Omental fat pad (tissue), 4 donors: ENCODE data around the gene MFSD12. TPM values are rescaled to one million over a fixed set of nuclear protein-coding genes. Genes with fewer than 3 reads are reported as not detected.
"Not testable (repeated sequence)": the region's sequence is repeated elsewhere in the genome, so short reads cannot be mapped to it uniquely, and the experiment has no call there.

Experiments
- ATAC-seq: fragments of 150-250 bp; one replicate; pipeline ENCODE4 v1.9.1; 2016; ENCODE audit warnings: mild to moderate bottlenecking, moderate library complexity; ENCODE audit not compliant: low FRiP score
- DNase-seq: peaks from one replicate; pipeline ENCODE4 v3.0.0-alpha.2; 2019; ENCODE audit warnings: low spot score
- CTCF ChIP-seq, 3 donors: fragments of 450-650 bp; IDR thresholded peaks; one replicate each; pipeline ENCODE4 v1.5.1; 2016 to 2017; ENCODE audit warnings: antibody characterized with exemption in 3 of 3, mild to moderate bottlenecking in 3 of 3, moderate library complexity in 2 of 3
- total RNA-seq, 4 donors: library from RNA; depleted of rRNA; stranded (reverse); fragments of >200 nt; gene quantifications; one replicate each; pipeline ENCODE4 v1.1.0, GENCODE V29; 2016

MFSD12 gene
- total RNA-seq, 4 donors from 2014 or later: 27.7 to 127 (median 53.3) TPM

GRCh38 chr19:3570606-3571011, 13.2 kb upstream of the MFSD12 start:
- no peak for TF ChIP-seq CTCF (IDR thresholded peaks at IDR 0.05)
- no peak for ATAC-seq
- no peak for DNase-seq

- not testable (repeated sequence) for ATAC-seq, DNase-seq
These were observed 12.7 kb upstream of the MFSD12 start for GRCh38 chr19:3570042-3570441.

GRCh38 chr19:3565139-3565538, 7.8 kb upstream of the MFSD12 start:
- TF ChIP-seq CTCF (IDR thresholded peaks at IDR 0.05): no peak
- DNase-seq (no peak), ATAC-seq (no peak)

- ATAC-seq (no peak), DNase-seq (no peak)
- TF ChIP-seq CTCF (IDR thresholded peaks at IDR 0.05): no peak
These were observed 6.5 kb upstream of the MFSD12 start for GRCh38 chr19:3563709-3564524.

- ATAC-seq (peak; percentile 56), DNase-seq (no peak)
- TF ChIP-seq CTCF (IDR thresholded peaks at IDR 0.05): no peak
These were observed 367 bp downstream of the MFSD12 start for GRCh38 chr19:3556978-3557460.

GRCh38 chr19:3556423-3556977, 886 bp downstream of the MFSD12 start:
- no peak for ATAC-seq
- DNase-seq: no peak
- no peak for TF ChIP-seq CTCF (IDR thresholded peaks at IDR 0.05)

- DNase-seq (no peak), ATAC-seq (no peak)
- no peak for TF ChIP-seq CTCF (IDR thresholded peaks at IDR 0.05)
These were observed 1.5 kb downstream of the MFSD12 start for GRCh38 chr19:3555653-3556422.
